ENCODE results near the gene MS4A10.

MS4A10 gene

GRCh38 chr11:60830478-60831142 is 45.5 kb downstream of the MS4A10 start:
- no peak for DNase-seq (ENCODE audit: low read depth)

GRCh38 chr11:60831143-60831500 is 46.0 kb downstream of the MS4A10 start:
- peak; percentile 65 for DNase-seq (ENCODE audit: low read depth)

- no peak for DNase-seq (ENCODE audit: low read depth)
These were observed 46.5 kb downstream of the MS4A10 start for GRCh38 chr11:60831501-60832079.

GRCh38 chr11:60834742-60835533 is 49.8 kb downstream of the MS4A10 start:
- no peak for DNase-seq (ENCODE audit: low read depth)

GRCh38 chr11:60835534-60835846 is 50.4 kb downstream of the MS4A10 start:
- no peak for DNase-seq (ENCODE audit: low read depth)

GRCh38 chr11:60836866-60837515 is 51.9 kb downstream of the MS4A10 start:
- no peak for DNase-seq (ENCODE audit: low read depth)

- no peak for DNase-seq (ENCODE audit: low read depth)
These were observed 53.0 kb downstream of the MS4A10 start for GRCh38 chr11:60838132-60838531.

GRCh38 chr11:60840470-60841430 is 55.6 kb downstream of the MS4A10 start:
- no peak for DNase-seq (ENCODE audit: low read depth)

- DNase-seq (ENCODE audit: low read depth): peak; percentile 98
These were observed 56.9 kb downstream of the MS4A10 start, which contains the start of gene CCDC86 for GRCh38 chr11:60841797-60842667. Gene CCDC86 (plus strand): TSS chr11:60842113. CDS start chr11:60842125, 12 bp downstream.

- no peak for DNase-seq (ENCODE audit: low read depth)
These were observed 57.8 kb downstream of the MS4A10 start for GRCh38 chr11:60842668-60843600.

GRCh38 chr11:60844045-60844869 is 59.1 kb downstream of the MS4A10 start:
- no peak for DNase-seq (ENCODE audit: low read depth)

GRCh38 chr11:60844870-60845221 is 59.7 kb downstream of the MS4A10 start:
- no peak for DNase-seq (ENCODE audit: low read depth)

- DNase-seq (ENCODE audit: low read depth): no peak
These were observed 60.2 kb downstream of the MS4A10 start for GRCh38 chr11:60845338-60845737.

- DNase-seq (ENCODE audit: low read depth): no peak
These were observed 62.1 kb downstream of the MS4A10 start for GRCh38 chr11:60847281-60847680.

- no peak for DNase-seq (ENCODE audit: low read depth)
These were observed 62.8 kb downstream of the MS4A10 start for GRCh38 chr11:60847896-60848295.

GRCh38 chr11:60848714-60849151 is 63.6 kb downstream of the MS4A10 start:
- no peak for DNase-seq (ENCODE audit: low read depth)

- DNase-seq (ENCODE audit: low read depth): no peak
These were observed 64.7 kb downstream of the MS4A10 start for GRCh38 chr11:60849641-60850520.
